DND-41 (cell line): Measurements from ENCODE around the gene LRRC10.

Experiments
- CTCF ChIP-seq: IDR thresholded peaks from 2 replicates; pipeline ENCODE4 v1.5.1; 2012; ENCODE audit warnings: borderline replicate concordance, low read length, moderate library complexity, mild to moderate bottlenecking; ENCODE audit not compliant: poor library complexity, severe bottlenecking; ENCODE audit errors: extremely low read depth
- EZH2 ChIP-seq: IDR thresholded peaks from 3 replicates; pipeline ENCODE4 v1.6.1; 2012; ENCODE audit warnings: borderline replicate concordance, low read depth, mild to moderate bottlenecking, moderate library complexity, low read length, inconsistent platforms; ENCODE audit not compliant: severe bottlenecking

DNA sequence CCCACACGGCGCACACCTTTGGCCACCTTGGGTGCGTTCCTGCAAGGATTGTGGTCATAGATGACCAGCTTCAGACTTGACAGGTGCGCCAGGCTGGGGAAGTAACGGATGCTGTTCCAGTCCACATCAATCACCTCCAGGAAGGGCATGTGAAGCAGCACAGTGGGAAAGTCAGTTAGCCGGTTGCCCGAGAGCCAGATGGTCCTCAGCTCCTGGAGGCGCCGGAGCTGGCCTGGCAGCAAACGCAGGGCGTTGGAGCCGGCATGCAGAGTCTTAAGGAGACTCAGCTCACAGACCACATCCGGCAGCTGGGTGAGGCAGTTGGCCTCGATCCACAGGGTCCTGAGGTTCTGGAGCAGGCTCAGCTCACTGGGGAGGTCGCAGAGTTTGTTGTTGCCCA, 581 bp downstream of the LRRC10 start:
- TF ChIP-seq CTCF (no peak), EZH2 (no peak)
